GM23248 (cell line): ENCODE results near the gene R3HDML.

ENCODE experiments used
- EZH2 ChIP-seq: fragments of 200-600 bp; sonication (generic); IDR thresholded peaks from 2 replicates; pipeline ENCODE4 v1.6.1; 2018; ENCODE audit warnings: antibody characterized with exemption, mild to moderate bottlenecking; ENCODE audit not compliant: insufficient read depth, poor library complexity, severe bottlenecking
- EZH2phosphoT487 ChIP-seq: fragments of 200-600 bp; sonication (generic); IDR thresholded peaks from 2 replicates; pipeline ENCODE4 v1.6.1; 2018; ENCODE audit warnings: antibody characterized with exemption, moderate library complexity, mild to moderate bottlenecking, low read depth; ENCODE audit not compliant: insufficient read depth

- TF ChIP-seq EZH2: no peak
- TF ChIP-seq EZH2phosphoT487: no peak
Measured at GRCh38 chr20:44335675-44336074, 1.2 kb upstream of the R3HDML start.
